ENCODE results near the gene MYPOP. TPM values are rescaled to one million over a fixed set of nuclear protein-coding genes. Genes with fewer than 3 reads are reported as not detected.
A peak's percentile ranks its signal among the peaks of the same experiment; 100 is the strongest.

Gene MYPOP
- total and polyA plus RNA-seq, 2 of the 13 experiments (the other 11 are each of a cell fraction or from before 2014, with no cell fraction given), result 2.3 to 2.7 TPM

DNA sequence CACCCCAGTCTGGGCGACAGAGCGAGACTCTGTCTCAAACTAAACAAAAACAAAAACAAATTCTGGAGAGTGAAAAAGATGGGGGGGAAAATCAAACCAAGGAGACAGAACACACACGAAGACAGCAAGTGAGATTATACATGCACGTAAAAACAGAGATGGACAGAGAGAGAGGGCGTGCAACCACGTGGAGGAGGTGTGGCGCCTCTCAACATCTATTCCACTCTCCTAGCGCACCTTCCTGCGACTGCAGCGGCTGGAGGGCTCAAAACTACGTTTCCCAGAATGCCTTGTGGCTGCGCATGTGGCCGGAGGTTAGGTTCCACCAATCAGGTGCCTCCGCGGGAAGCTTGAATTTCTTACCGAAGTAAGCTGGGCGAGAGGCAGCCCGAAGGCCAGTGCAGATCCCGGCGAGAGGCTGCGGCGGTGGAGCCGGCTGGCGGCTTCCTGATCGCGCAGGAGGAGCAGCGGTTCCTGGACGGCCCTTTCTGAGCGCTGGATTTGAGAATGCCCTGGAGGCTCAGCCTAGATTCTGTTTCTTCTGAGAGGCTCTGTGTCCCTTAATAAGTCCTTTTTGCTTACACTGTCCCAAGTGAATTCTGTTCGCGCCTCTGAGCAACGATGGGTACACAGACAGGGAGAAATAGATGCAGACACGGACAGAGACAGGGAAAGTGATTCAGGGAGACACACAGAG, 25.3 kb upstream of the MYPOP start (continued):
- TF ChIP-seq, protein P1, sequence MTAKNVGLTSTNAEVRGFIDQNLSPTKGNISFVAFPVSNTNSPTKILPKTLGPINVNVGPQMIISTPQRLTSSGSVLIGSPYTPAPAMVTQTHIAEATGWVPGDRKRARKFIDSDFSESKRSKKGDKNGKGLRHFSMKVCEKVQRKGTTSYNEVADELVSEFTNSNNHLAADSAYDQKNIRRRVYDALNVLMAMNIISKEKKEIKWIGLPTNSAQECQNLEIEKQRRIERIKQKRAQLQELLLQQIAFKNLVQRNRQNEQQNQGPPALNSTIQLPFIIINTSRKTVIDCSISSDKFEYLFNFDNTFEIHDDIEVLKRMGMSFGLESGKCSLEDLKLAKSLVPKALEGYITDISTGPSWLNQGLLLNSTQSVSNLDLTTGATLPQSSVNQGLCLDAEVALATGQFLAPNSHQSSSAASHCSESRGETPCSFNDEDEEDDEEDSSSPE (CRISPR knock-in tag; IDR thresholded peaks at IDR 0.05), result peak; percentile 100
- TF ChIP-seq RARA (CRISPR knock-in tag; IDR thresholded peaks at IDR 0.05) (0 out of 2 replicates have a peak, but pooled peaks have one; percentile 9), ZNF235 (CRISPR knock-in tag; IDR thresholded peaks at IDR 0.05; ENCODE audit: borderline replicate concordance) (no peak), POLR2A (IDR thresholded peaks at IDR 0.05; ENCODE audit: insufficient read depth in 1 of 2, low read depth in 2 of 2, low read length in 2 of 2) (peak; percentile 22 to 66; a peak in 2 of 4 replicates), ZNF788 (CRISPR knock-in tag; IDR thresholded peaks at IDR 0.05; ENCODE audit: borderline replicate concordance) (no peak), NFATC3 (CRISPR knock-in tag; IDR thresholded peaks at IDR 0.05) (no peak), SOX5 (CRISPR knock-in tag; IDR thresholded peaks at IDR 0.05; ENCODE audit: borderline replicate concordance) (peak; percentile 27; the same call in 1 of the 2 replicates), ZMYM4 (CRISPR knock-in tag; IDR thresholded peaks at IDR 0.05) (no peak; the same call in 1 of the 2 replicates), POLR2AphosphoS5 (IDR thresholded peaks at IDR 0.05; ENCODE audit: low read depth, low read length) (peak; percentile 64), ZNF773 (CRISPR knock-in tag; IDR thresholded peaks at IDR 0.05; ENCODE audit: borderline replicate concordance) (no peak), ZNF724P (CRISPR knock-in tag; IDR thresholded peaks at IDR 0.05; ENCODE audit: borderline replicate concordance) (0 out of 2 replicates have a peak, but pooled peaks have one; percentile 32), IKZF5 (CRISPR knock-in tag; IDR thresholded peaks at IDR 0.05) (peak; percentile 67; the same call in 1 of the 2 replicates), CSRNP1 (CRISPR knock-in tag; IDR thresholded peaks at IDR 0.05) (peak; percentile 85; the same call in 1 of the 2 replicates), IRX3 (CRISPR knock-in tag; IDR thresholded peaks at IDR 0.05; ENCODE audit: borderline replicate concordance, low read depth) (0 out of 2 replicates have a peak, but pooled peaks have one; percentile 40), ZNF382 (CRISPR knock-in tag; IDR thresholded peaks at IDR 0.05; ENCODE audit: borderline replicate concordance) (no peak), ETV6 (CRISPR knock-in tag; conservative IDR thresholded peaks at IDR 0.05) (peak; percentile 72), SMARCC2 (IDR thresholded peaks at IDR 0.05) (no peak), ZNF281 (CRISPR knock-in tag; IDR thresholded peaks at IDR 0.05; ENCODE audit: borderline replicate concordance) (no peak), RFX5 (IDR thresholded peaks at IDR 0.05; ENCODE audit: low read depth, low read length) (no peak), ELF3 (CRISPR knock-in tag; IDR thresholded peaks at IDR 0.05) (peak; percentile 45; the same call in 1 of the 2 replicates)
